Astrocyte (in vitro differentiated cells and primary cell): ENCODE data around the gene LYL1. TPM values are rescaled to one million over a fixed set of nuclear protein-coding genes. Genes with fewer than 3 reads are reported as not detected.
"Not testable (repeated sequence)": the region's sequence is repeated elsewhere in the genome, so short reads cannot be mapped to it uniquely, and the experiment has no call there.

Source experiments
- DNase-seq: peaks from one replicate; pipeline ENCODE4 v3.0.0-alpha.2; 2010; ENCODE audit warnings: low read depth
- FAIRE-seq: peaks from 2 replicates; lab custom pipeline; 2011; peaks lifted over from hg19 to GRCh38; lab: Jason Lieb, UNC
- H2AFZ ChIP-seq: 2 replicates; pipeline ENCODE4 v1.6.0; 2012; ENCODE audit warnings: low read depth, low read length, inconsistent platforms
- H3K27ac ChIP-seq: 2 replicates; pipeline ENCODE4 v1.5.1; 2011; ENCODE audit warnings: low read depth, low read length, inconsistent platforms
- H3K27me3 ChIP-seq: 2 replicates; pipeline ENCODE4 v1.6.0; 2011; ENCODE audit warnings: low read length, inconsistent platforms; ENCODE audit not compliant: insufficient read depth
- H3K36me3 ChIP-seq: 2 replicates; pipeline ENCODE4 v1.5.1; 2011; ENCODE audit warnings: low read length, inconsistent platforms; ENCODE audit not compliant: insufficient read depth
- H3K4me1 ChIP-seq: 2 replicates; pipeline ENCODE4 v1.5.1; 2011; ENCODE audit warnings: low read length, inconsistent platforms; ENCODE audit not compliant: insufficient read depth
- H3K4me2 ChIP-seq: 2 replicates; pipeline ENCODE4 v1.6.0; 2012; ENCODE audit warnings: low read length, inconsistent platforms
- H3K4me3 ChIP-seq: 2 replicates; pipeline ENCODE4 v1.5.1; 2011; ENCODE audit warnings: low read depth, mild to moderate bottlenecking, low read length, inconsistent platforms; ENCODE audit not compliant: insufficient read depth
- H3K79me2 ChIP-seq: 2 replicates; pipeline ENCODE4 v1.6.0; 2012; ENCODE audit warnings: mild to moderate bottlenecking, low read length, inconsistent platforms; ENCODE audit not compliant: insufficient read depth
- H3K9ac ChIP-seq: 2 replicates; pipeline ENCODE4 v1.6.0; 2012; ENCODE audit warnings: mild to moderate bottlenecking, low read length, inconsistent platforms
- H3K9me3 ChIP-seq: 2 replicates; pipeline ENCODE4 v1.5.1; 2012; ENCODE audit warnings: low read depth, mild to moderate bottlenecking, low read length, inconsistent platforms; ENCODE audit not compliant: insufficient read depth
- H4K20me1 ChIP-seq: 2 replicates; pipeline ENCODE4 v1.6.0; 2012; ENCODE audit warnings: low read length, inconsistent platforms; ENCODE audit not compliant: insufficient read depth
- H3K27ac Mint-ChIP-seq: one replicate; pipeline ENCODE4 v1.8.0; 2021; ENCODE audit warnings: mild to moderate bottlenecking, mixed read lengths; ENCODE audit not compliant: unreplicated experiment
- H3K27me3 Mint-ChIP-seq: one replicate; pipeline ENCODE4 v1.8.0; 2021; ENCODE audit warnings: low read depth, mixed read lengths; ENCODE audit not compliant: unreplicated experiment
- H3K36me3 Mint-ChIP-seq: one replicate; pipeline ENCODE4 v1.8.0; 2021; ENCODE audit warnings: low read depth, mixed read lengths; ENCODE audit not compliant: unreplicated experiment
- H3K4me1 Mint-ChIP-seq: one replicate; pipeline ENCODE4 v1.8.0; 2021; ENCODE audit warnings: low read depth, mixed read lengths; ENCODE audit not compliant: unreplicated experiment
- H3K4me3 Mint-ChIP-seq: one replicate; pipeline ENCODE4 v1.8.0; 2021; ENCODE audit warnings: mild to moderate bottlenecking, moderate library complexity, mixed read lengths; ENCODE audit not compliant: unreplicated experiment
- H3K9me3 Mint-ChIP-seq: one replicate; pipeline ENCODE4 v1.8.0; 2021; ENCODE audit warnings: mild to moderate bottlenecking, mixed read lengths; ENCODE audit not compliant: unreplicated experiment
- EZH2 ChIP-seq: IDR thresholded peaks from 2 replicates; pipeline ENCODE4 v1.6.1; 2012; ENCODE audit warnings: mild to moderate bottlenecking, low read length, inconsistent platforms; ENCODE audit not compliant: insufficient read depth
- total RNA-seq: library from RNA; stranded (reverse); gene quantifications from 2 replicates; pipeline ENCODE4 v1.2.1, GENCODE V29; 2021
- TF ChIP-seq, protein P1 (sequence below): IDR thresholded peaks from 2 replicates; pipeline ENCODE4 v1.5.1; 2011; ENCODE audit warnings: low read depth, mild to moderate bottlenecking, inconsistent platforms, low read length, moderate library complexity; ENCODE audit not compliant: insufficient read depth

Gene LYL1
- total RNA-seq, 1 donor from 2014 or later: 0.27 TPM

DNA sequence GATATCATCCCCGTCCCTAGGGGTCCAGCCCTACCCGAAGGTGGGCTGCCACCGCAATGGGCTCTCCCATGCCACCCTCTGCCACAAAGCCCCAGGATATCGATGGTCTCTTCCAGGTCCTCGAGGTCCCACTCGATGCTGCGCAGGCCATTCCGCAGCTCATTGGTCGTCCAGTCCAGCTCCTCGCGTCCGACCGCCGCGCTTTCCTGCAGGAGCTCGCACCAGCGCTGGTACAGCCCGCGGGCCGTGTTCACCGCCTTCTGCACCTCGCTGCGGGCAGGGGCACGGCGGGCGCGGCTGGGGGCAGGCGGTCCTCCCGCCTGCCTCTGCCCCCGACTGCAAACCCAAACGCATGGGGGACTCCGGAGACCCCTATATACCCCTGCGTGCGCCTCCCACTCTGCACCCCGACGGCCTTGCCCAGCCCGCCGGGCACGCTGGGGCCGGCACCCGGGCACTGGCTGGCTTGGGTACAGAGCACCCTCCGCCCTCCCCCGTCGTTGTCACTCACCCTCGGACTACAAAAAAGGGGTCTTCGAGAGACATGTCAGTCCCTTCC, 47.0 kb upstream of the LYL1 start:
- Histone ChIP-seq H3K9me3 (no peaks in the 10 kb centered on the region), H3K4me1 (peaks cover 17% of the 10 kb centered on the region), H3K27me3 (no peaks in the 10 kb centered on the region), H4K20me1 (peaks cover 23% of the 10 kb centered on the region), H3K36me3 (no peaks in the 10 kb centered on the region), H3K79me2 (peaks cover 53% of the 10 kb centered on the region), H3K9ac (peak overlapping the region; percentile 97), H3K27ac (peak overlapping the region; percentile 93), H3K4me2 (peak overlapping the region; percentile 97), H3K4me3 (peak overlapping the region; percentile 87), H2AFZ (peak overlapping the region; percentile 61)
- FAIRE-seq (no peak), DNase-seq (peak; percentile 29)
- H3K4me1 Mint-ChIP-seq: peaks cover 5% of the 10 kb centered on the region
- H3K27me3 Mint-ChIP-seq: no peaks in the 10 kb centered on the region
- no peaks in the 10 kb centered on the region for H3K9me3 Mint-ChIP-seq
- H3K27ac Mint-ChIP-seq: peak overlapping the region; percentile 99
- H3K4me3 Mint-ChIP-seq: peak overlapping the region; percentile 97
- H3K36me3 Mint-ChIP-seq: peaks cover 15% of the 10 kb centered on the region
- TF ChIP-seq, protein P1, sequence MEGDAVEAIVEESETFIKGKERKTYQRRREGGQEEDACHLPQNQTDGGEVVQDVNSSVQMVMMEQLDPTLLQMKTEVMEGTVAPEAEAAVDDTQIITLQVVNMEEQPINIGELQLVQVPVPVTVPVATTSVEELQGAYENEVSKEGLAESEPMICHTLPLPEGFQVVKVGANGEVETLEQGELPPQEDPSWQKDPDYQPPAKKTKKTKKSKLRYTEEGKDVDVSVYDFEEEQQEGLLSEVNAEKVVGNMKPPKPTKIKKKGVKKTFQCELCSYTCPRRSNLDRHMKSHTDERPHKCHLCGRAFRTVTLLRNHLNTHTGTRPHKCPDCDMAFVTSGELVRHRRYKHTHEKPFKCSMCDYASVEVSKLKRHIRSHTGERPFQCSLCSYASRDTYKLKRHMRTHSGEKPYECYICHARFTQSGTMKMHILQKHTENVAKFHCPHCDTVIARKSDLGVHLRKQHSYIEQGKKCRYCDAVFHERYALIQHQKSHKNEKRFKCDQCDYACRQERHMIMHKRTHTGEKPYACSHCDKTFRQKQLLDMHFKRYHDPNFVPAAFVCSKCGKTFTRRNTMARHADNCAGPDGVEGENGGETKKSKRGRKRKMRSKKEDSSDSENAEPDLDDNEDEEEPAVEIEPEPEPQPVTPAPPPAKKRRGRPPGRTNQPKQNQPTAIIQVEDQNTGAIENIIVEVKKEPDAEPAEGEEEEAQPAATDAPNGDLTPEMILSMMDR: no peak
- TF ChIP-seq EZH2: no peak

DNA sequence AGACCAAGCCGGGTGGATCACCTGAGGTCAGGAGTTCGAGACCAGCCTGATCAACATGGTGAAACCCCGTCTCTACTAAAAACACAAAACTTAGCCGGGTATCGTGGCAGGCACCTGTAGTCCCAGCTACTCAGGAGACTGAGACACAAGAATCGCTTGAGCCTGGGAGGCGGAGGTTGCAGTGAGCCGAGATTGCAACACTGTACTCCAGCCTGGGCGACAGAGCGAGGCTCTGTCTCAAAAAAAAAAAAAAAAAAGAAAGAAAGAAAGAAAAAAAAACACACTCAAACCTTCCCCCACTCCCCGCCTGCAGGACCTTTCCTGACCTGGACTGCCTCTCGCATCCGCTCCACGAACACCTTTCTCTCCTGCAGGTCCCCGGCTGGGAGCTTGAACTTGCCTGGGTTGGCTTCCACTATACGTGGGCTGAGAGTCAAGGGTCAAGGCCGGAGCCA, 46.5 kb upstream of the LYL1 start:
- FAIRE-seq, H3K36me3 ChIP-seq, H3K4me1 Mint-ChIP-seq, H3K9me3 ChIP-seq, H3K9me3 Mint-ChIP-seq, H3K27me3 ChIP-seq, H3K27me3 Mint-ChIP-seq, DNase-seq, H3K27ac ChIP-seq: not testable (repeated sequence)
- Mint-ChIP-seq H3K36me3 (peaks cover 15% of the 10 kb centered on the region), H3K4me3 (peak overlapping the region; percentile 86), H3K27ac (peak overlapping the region; percentile 63)
- Histone ChIP-seq H4K20me1 (peaks cover 18% of the 10 kb centered on the region), H3K79me2 (peaks cover 48% of the 10 kb centered on the region), H3K9ac (peak overlapping the region; percentile 97), H3K4me2 (peak overlapping the region; percentile 97), H3K4me3 (peak overlapping the region; percentile 87), H2AFZ (peak overlapping the region; percentile 61), H3K4me1 (peaks cover 19% of the 10 kb centered on the region)

DNA sequence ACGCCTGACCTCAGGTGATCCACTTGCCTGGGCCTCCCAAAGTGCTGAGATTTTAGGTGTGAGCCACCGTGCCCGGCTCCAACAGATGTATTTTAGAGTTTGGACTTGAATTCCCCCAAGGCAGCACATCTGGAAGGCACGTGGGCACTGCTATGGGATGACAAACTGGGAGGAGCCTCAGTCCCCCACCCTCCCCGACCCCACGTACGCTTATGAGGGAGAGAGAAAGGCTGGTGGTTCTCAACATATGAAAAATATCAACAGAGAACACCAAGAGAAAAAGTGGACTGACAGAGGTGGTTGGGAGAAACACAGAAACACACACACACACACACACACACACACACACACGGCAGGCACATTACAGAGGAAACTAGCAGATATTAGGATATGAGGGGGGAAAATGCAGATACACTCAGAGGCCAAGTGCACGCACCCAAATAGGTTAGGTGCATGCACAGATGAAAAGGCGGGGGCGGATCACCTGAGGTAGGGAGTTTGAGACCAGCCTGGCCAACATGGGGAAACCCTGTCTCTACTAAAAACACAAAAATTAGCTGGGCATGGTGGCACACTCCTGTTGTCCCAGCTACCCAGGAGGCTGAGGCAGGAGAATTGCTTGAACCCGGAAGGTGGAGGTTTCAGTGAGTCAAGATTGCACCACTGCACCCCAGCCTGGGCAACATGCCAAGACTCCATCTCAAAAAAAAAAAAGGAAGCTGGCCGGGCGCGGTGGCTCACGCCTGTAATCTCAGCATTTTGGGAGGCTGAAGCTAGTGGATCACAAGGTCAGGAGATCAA, 44.3 kb upstream of the LYL1 start:
- no peak overlapping the region for H3K4me3 ChIP-seq
- peaks cover 11% of the 10 kb centered on the region for H3K36me3 Mint-ChIP-seq
- H3K27ac Mint-ChIP-seq: no peak overlapping the region
- H3K36me3 ChIP-seq: peaks cover 3% of the 10 kb centered on the region
- H3K27me3 ChIP-seq: no peaks in the 10 kb centered on the region
- no peak overlapping the region for H3K9ac ChIP-seq
- H4K20me1 ChIP-seq: peaks cover 5% of the 10 kb centered on the region
- H3K9me3 ChIP-seq: no peaks in the 10 kb centered on the region
- FAIRE-seq: no peak
- H2AFZ ChIP-seq: no peak overlapping the region
- H3K27ac ChIP-seq: no peak overlapping the region
- H3K9me3 Mint-ChIP-seq: no peaks in the 10 kb centered on the region
- H3K4me1 Mint-ChIP-seq: peaks cover 5% of the 10 kb centered on the region
- TF ChIP-seq, protein P1: no peak
- no peak for TF ChIP-seq EZH2
- no peak for DNase-seq
- no peak overlapping the region for H3K4me3 Mint-ChIP-seq
- peaks cover 29% of the 10 kb centered on the region for H3K4me1 ChIP-seq
- H3K79me2 ChIP-seq: peaks cover 28% of the 10 kb centered on the region
- H3K27me3 Mint-ChIP-seq: no peaks in the 10 kb centered on the region
- H3K4me2 ChIP-seq: no peak overlapping the region
